Measurements from ENCODE around the gene CC2D2A. TPM values are rescaled to one million over a fixed set of nuclear protein-coding genes. Genes with fewer than 3 reads are reported as not detected.

CC2D2A gene
- total and polyA plus RNA-seq, 10 of the 15 experiments (the other 5 are each of a cell fraction or from before 2014, with no cell fraction given): 0.04 to 1.1 (median 0.26) TPM

DNA sequence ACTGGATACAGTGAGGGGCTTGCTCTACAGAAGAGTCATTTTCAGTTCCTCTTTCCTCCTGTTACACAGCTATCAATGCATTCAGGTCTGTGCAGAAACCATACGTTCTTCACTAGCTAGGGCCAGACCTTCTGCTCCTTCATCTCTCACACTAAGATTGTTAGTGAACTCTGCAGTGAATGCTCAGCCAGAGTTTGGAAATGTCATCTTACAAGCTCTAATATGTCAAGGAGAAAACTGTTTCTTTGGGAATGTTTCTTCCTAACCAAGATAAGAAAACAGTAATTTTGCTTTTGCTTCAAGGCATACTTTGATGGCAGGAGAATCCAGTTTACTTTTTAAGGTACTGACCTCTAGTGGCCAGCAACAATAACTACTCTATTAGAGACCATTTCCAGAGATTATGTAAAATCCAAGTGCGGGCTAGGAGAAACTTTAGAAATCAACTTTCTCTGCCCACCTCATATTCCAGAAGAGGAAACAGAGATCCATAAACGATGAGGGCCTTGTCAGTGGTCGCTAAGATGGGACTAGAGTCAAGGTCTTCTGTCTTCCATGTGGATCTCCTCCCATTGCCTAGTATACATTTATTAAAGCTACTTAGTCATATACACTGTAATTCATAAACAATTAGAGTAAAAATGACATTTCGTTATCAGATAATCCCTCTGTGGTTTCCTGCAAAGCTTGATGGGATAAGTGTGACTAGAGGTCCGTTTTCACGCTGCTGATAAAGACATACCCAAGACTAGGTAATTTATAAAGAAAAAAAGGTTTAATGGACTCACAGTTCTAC is 12.1 kb upstream of the CC2D2A start:
- H3K4me2 ChIP-seq (ENCODE audit: control insufficient read depth, insufficient read depth): peak overlapping the region; percentile 26; the same call in 1 of the 2 replicates
- no peaks in the 10 kb centered on the region for H3K4me1 ChIP-seq (ENCODE audit: control insufficient read depth, insufficient read depth, low read length)
- no peaks in the 10 kb centered on the region for H4K20me1 ChIP-seq (ENCODE audit: control insufficient read depth, insufficient read depth)
- BruUV-seq (replicated peaks): no TSS peak
- H3K27me3 ChIP-seq (replicated peaks in 1 of 2; ENCODE audit: control insufficient read depth in 2 of 2, insufficient read depth in 2 of 2, low read length in 1 of 2): no peaks in the 10 kb centered on the region
- RAD21 ChIA-PET (ENCODE audit: unreplicated experiment): interaction anchor here (0.8 to 2.2 kb wide), 7 partner anchors 13 to 227 kb away, joined by 3 to 8 read pairs (median 4); no protein-coding TSS in a partner anchor
- H3K36me3 ChIP-seq (ENCODE audit: control insufficient read depth in 2 of 2, insufficient read depth in 2 of 2, low read length in 1 of 2): no peaks in the 10 kb centered on the region
- FAIRE-seq (peak; percentile 88), ATAC-seq (peak; percentile 97), DNase-seq (ENCODE audit: low read depth, low spot score) (peak; percentile 20)
- H2AFZ ChIP-seq (ENCODE audit: control insufficient read depth, low read depth, low read length): no peak overlapping the region
- H3K79me2 ChIP-seq (ENCODE audit: control insufficient read depth, insufficient read depth, low read length): no peaks in the 10 kb centered on the region
- POLR2A ChIA-PET: no interaction called here
- no peaks in the 10 kb centered on the region for H3K9me3 ChIP-seq (replicated peaks; ENCODE audit: control insufficient read depth, insufficient read depth, low read length)
- SMC1A ChIA-PET (ENCODE audit: uncharacterized antibody, unreplicated experiment): interaction anchor here (0.6 to 1.8 kb wide), 7 partner anchors 13 to 229 kb away, joined by 3 to 12 read pairs (median 4); partner anchors contain the start of gene CC2D2A
- H3K4me3 ChIP-seq: no peak overlapping the region
- no peak overlapping the region for H3K27ac ChIP-seq (ENCODE audit: control insufficient read depth, insufficient read depth)
- intact Hi-C loops (cut with micrococcal nuclease; ENCODE audit: unreplicated experiment) (loop anchor here (1.0 to 5.0 kb wide), 3 partner anchors 219 to 1800 kb away; no protein-coding TSS in a partner anchor), in situ Hi-C loops (cut with MboI) (loop anchor here (5.0 to 10.0 kb wide), 2 partner anchors 225 to 1803 kb away; no protein-coding TSS in a partner anchor)
- 10% methylated on average over 7 of the region's 7 CpGs for WGBS (ENCODE audit: insufficient coverage, insufficient replicate concordance, low lambda C conversion rate, missing lambda C conversion rate)
- no peak overlapping the region for H3K9ac ChIP-seq (ENCODE audit: control insufficient read depth, insufficient read depth, low read length)
- CTCF ChIA-PET: interaction anchor here (0.6 to 5.7 kb wide), 28 partner anchors 8 to 1799 kb away, joined by 3 to 50 read pairs (median 4); partner anchors contain the start of genes C1QTNF7 and CC2D2A
- TF ChIP-seq SPI1 (IDR thresholded peaks at IDR 0.05; ENCODE audit: borderline replicate concordance, insufficient read depth, low read depth, low read length) (peak; percentile 92), NFYA (IDR thresholded peaks at IDR 0.05; ENCODE audit: borderline replicate concordance, low read depth, low read length) (no peak), POU2F2 (IDR thresholded peaks at IDR 0.05; ENCODE audit: borderline replicate concordance, low read depth, low read length) (no peak), FOXK2 (IDR thresholded peaks at IDR 0.05) (no peak), ATF7 (IDR thresholded peaks at IDR 0.05; ENCODE audit: low read depth) (no peak), SMC3 (IDR thresholded peaks at IDR 0.05; ENCODE audit: borderline replicate concordance, low read length) (peak; percentile 57; the same call in 1 of the 2 replicates), TCF3 (IDR thresholded peaks at IDR 0.05; ENCODE audit: borderline replicate concordance, insufficient read depth, low read depth, low read length) (no peak), CHD2 (IDR thresholded peaks at IDR 0.05; ENCODE audit: borderline replicate concordance, low read depth, low read length) (no peak), YY1 (IDR thresholded peaks at IDR 0.05; ENCODE audit: low read depth, low read length) (no peak), EGR1 (IDR thresholded peaks at IDR 0.05; ENCODE audit: borderline replicate concordance in 1 of 2, low read depth in 2 of 2, low read length in 2 of 2) (no peak), RAD51 (IDR thresholded peaks at IDR 0.05) (no peak), STAT1 (conservative IDR thresholded peaks at IDR 0.05) (no peak), IRF4 (IDR thresholded peaks at IDR 0.05; ENCODE audit: low read depth, low read length) (0 out of 2 replicates have a peak, but pooled peaks have one; percentile 43), SIX5 (IDR thresholded peaks at IDR 0.05; ENCODE audit: low read depth, low read length, severe bottlenecking) (no peak), NRF1 (conservative IDR thresholded peaks at IDR 0.05; ENCODE audit: low read depth, low read length) (no peak), NR2F1 (conservative IDR thresholded peaks at IDR 0.05) (no peak), DPF2 (IDR thresholded peaks at IDR 0.05) (no peak), TBL1XR1 (IDR thresholded peaks at IDR 0.05; ENCODE audit: low read depth, low read length) (no peak)
- TF ChIP-seq, protein P1, sequence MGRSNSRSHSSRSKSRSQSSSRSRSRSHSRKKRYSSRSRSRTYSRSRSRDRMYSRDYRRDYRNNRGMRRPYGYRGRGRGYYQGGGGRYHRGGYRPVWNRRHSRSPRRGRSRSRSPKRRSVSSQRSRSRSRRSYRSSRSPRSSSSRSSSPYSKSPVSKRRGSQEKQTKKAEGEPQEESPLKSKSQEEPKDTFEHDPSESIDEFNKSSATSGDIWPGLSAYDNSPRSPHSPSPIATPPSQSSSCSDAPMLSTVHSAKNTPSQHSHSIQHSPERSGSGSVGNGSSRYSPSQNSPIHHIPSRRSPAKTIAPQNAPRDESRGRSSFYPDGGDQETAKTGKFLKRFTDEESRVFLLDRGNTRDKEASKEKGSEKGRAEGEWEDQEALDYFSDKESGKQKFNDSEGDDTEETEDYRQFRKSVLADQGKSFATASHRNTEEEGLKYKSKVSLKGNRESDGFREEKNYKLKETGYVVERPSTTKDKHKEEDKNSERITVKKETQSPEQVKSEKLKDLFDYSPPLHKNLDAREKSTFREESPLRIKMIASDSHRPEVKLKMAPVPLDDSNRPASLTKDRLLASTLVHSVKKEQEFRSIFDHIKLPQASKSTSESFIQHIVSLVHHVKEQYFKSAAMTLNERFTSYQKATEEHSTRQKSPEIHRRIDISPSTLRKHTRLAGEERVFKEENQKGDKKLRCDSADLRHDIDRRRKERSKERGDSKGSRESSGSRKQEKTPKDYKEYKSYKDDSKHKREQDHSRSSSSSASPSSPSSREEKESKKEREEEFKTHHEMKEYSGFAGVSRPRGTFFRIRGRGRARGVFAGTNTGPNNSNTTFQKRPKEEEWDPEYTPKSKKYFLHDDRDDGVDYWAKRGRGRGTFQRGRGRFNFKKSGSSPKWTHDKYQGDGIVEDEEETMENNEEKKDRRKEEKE (IDR thresholded peaks at IDR 0.05): no peak
- TF ChIP-seq, protein P2, sequence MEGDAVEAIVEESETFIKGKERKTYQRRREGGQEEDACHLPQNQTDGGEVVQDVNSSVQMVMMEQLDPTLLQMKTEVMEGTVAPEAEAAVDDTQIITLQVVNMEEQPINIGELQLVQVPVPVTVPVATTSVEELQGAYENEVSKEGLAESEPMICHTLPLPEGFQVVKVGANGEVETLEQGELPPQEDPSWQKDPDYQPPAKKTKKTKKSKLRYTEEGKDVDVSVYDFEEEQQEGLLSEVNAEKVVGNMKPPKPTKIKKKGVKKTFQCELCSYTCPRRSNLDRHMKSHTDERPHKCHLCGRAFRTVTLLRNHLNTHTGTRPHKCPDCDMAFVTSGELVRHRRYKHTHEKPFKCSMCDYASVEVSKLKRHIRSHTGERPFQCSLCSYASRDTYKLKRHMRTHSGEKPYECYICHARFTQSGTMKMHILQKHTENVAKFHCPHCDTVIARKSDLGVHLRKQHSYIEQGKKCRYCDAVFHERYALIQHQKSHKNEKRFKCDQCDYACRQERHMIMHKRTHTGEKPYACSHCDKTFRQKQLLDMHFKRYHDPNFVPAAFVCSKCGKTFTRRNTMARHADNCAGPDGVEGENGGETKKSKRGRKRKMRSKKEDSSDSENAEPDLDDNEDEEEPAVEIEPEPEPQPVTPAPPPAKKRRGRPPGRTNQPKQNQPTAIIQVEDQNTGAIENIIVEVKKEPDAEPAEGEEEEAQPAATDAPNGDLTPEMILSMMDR (IDR thresholded peaks at IDR 0.05 in 2 of 3, conservative IDR thresholded peaks at IDR 0.05 in 1 of 3; ENCODE audit: control insufficient read depth in 2 of 3, extremely low read depth in 1 of 3, insufficient read depth in 1 of 3, low read depth in 3 of 3, low read length in 3 of 3): peak; percentile 66 to 71 (median 67)

Measured in GM12878 (cell line).